Measurements from ENCODE around the gene PFKFB2.

Gene PFKFB2

DNA sequence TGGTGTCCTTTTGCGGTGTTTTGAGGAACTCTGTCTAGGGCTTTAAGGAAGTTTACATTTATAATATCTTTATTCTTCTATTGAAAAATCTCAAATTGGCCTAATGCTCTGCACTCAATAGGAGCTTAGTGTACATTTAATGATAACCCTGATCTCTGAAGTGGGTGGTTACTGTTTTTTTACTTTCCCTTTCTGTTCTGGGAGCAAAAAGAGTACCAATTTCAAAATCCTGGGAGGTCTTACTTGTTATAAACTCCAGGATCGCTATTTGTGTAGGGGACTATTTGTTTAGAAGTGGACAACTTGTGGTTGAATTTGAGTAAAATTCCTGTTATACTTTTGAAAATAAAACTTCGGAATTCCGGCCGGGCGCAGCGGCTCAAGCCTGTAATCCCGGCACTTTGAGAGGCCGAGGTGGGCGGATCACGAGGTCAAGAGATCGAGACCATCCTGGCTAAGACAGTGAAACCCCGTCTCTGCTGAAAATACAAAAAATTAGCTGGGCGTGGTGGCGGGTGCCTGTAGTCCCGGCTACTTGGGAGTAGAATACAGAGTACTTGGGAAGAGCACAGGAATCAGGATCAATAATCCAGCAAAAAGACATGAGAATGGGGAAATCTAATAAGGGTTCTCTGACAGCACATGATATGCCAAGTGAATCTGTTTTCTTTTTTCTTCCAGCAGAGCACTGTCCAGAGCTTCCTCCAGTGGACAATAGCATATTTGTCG lies 36.7 kb downstream of the PFKFB2 start:
- no peak for DNase-seq (ENCODE audit: low read depth in 2 of 2)

DNA sequence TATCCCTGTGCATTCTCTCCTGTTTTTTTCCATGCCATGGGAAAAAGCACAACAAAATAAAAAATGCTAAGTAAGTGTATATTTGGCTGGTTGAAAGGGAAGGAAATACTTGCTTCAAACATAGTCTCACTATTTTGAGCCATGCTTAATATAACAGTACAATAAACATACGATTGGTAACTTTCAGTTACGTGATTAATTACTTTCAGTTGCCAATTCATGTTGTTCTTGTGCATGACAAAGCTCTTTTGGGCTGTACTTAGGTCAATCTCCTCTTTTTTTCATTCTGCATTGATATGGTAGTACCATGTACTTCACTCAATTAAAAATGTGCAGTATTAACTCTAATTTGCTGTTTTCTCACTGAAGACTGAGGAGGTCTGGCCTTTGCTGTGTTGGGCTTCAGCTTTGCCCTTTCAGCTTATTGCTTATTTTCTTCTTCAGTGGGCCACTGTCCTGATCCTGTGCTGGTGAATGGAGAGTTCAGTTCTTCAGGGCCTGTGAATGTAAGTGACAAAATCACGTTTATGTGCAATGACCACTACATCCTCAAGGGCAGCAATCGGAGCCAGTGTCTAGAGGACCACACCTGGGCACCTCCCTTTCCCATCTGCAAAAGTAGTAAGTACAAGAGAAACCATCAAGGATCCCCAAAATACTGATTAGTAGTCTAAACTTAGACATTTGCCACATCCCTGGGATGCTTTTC lies 38.3 kb downstream of the PFKFB2 start:
- DNase-seq (ENCODE audit: low read depth in 2 of 2) = no peak

DNA sequence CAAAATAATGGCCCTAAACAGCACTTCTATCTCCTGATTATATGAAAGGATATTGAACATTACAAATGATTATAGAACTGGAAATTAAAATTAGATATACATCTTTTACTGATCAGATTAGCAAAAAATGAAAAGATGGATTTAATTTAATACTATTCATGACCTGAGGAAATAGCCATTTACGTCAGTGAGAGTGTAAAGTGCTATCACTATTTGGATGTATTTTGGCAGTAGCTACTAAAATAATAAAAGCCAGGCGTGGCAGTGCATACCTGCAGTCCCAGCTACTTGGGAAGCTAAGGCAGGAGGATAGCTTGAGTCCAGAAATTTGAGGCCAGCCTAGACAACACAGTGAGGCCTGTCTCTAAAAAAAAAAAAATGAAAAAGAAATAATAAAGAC lies 40.9 kb downstream of the PFKFB2 start:
- DNase-seq (ENCODE audit: low read depth in 2 of 2) = no peak

DNA sequence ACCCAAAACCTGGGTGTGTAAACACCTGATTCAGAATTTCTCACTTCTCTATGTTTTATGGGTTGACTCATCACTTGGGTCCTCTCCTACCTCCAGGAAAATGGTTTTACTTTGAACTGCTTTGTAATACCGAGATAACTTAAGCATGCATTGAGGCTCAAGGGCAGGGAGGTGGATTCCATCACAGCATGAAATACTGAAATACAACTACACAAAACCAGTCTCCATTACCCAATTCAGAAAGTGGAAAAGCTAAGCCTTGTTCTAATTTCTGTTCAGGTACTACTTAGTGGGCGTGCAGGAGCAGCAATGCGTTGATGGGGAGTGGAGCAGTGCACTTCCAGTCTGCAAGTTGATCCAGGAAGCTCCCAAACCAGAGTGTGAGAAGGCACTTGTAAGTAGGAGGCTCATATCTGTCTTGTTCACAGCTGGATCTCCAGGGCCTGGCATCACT lies 44.8 kb downstream of the PFKFB2 start:
- no peak for DNase-seq (ENCODE audit: low read depth in 2 of 2)

DNA sequence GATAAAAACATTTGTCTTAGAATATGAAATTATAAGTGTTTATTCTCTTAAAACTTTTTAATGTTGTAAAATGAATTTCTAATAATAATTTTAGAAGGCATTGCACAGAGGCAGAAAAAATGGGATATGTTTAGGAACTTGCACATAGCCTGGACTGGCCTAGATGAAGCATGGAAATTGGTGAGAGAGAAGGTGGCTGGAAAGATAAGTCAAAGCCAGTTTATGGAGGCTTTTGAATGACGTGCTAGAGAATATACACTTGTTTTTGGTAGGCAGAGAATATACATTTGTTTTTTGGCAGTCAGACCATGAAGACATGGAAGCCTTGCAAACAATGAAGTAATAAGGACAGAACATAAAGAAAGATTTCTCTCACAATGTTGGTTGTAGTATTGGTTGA lies 48.6 kb downstream of the PFKFB2 start:
- no peak for DNase-seq (ENCODE audit: low read depth in 2 of 2)

DNA sequence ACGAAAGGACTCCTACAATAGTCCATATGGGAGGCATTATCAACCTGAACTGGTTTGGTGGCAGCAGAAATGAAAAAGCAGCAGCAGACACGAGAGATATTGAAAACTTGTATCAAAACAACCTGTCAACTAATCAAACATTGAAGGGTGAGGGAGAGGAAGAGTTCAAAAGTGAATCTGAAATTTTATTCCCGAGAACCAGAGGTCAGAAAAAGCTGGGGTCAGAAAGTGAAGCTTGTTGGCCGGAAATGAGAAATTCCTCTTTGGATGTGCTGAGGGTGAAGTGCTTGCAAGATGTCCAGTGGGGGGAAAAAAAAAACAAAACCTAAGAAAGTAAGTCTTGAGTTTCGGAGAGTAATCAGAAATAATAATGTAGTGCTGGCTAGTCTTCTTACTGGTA lies 49.1 kb downstream of the PFKFB2 start:
- DNase-seq (ENCODE audit: low read depth in 2 of 2) = no peak

DNA sequence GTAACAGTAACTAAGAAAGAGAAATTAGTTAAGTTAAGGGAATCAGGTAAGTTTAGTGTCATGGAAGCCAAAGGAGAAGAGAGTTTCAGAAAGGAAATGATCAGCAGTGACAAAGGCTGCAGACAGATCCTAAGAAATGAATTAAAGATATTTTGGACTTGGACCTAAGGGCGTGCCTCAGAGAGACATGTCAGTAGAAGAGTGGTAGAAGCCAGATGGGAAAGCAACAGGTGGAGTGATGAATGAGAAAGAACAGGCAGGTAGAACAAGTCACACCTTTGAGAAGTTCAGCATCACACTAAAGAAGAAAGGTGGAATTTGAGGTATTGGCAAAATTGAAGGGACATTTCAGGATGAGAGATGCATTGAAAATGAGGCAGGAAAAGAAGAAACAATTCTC lies 49.6 kb downstream of the PFKFB2 start:
- DNase-seq (ENCODE audit: low read depth in 2 of 2) = no peak

DNA sequence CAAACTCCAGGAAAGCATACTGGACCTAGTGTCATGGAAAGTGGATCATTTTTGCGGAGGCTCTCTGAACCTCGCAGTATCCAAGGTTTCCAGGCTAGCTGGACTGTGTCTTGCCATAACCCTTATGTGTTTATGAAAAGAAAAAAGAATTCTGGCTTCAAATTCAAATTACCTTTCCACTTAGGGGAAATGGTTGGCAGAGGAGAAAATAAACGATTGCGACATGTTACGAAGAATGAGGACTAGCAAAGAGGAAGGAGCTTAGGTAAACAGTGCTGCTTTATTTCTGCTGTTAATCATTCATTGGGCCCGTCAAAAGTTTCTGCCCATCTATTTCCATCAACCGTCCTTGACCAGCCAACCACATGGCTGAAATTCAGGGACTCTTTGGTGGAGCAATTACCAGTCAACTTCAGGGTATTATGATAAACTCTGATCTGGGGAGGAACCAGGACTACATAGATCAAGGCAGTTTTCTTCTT lies 50.9 kb downstream of the PFKFB2 start, which contains the start of gene C4BPA:
C4BPA (plus strand) TSS at position 342 of the 482 bp plus-strand sequence. CDS start 8,793 bp downstream, outside the sequence.
- no peak for DNase-seq (ENCODE audit: low read depth in 2 of 2)

DNA sequence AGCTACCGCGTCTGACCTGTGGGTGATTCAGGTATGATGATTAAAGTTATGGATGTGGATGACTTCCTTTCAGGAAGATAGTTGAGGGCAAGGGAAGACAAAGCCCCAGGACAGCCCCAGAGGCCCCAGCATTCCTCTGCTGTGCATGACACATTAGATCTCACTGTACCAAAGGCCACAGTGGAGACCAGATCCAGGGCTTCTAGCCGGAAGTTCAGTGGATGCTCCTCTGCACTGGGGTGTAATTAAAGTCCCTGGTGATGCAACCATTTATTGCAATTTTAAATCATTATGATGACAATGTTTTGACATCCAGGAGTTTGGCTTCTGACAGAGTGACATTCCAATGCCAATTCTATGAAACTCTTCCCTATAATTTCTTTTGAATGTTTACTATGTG lies 55.9 kb downstream of the PFKFB2 start:
- no peak for DNase-seq (ENCODE audit: low read depth in 2 of 2)

DNA sequence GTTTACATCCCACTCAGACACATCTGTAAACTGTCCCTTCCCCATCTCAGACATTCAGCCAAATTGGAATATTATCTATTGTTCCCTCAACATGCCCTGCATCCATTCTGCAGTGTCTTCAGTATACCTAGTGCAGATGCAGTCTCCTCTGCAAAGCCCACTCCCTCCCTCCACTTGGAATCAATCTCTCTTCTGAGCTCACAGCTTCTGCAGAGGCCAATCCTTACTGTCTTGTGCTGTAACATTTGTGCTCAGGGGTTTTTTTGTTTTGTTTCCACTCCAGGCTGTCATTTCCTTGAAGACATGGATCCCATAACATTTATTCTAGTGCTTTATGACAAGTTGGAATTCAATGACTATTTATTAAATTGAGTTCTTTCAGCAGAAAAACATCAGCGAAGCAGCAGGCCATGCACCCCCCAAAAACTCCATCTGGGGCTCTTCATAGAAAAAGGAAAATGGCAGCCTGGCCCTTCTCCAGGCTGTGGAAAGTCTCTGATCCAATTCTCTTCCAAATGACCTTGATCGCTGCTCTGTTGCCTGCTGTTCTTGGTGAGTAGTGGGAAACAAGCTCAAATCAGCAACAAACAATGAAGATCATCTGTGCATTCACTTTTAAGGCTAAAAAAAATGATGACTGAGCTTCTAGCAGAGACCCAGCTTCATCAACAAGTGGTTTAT lies 59.7 kb downstream of the PFKFB2 start:
- DNase-seq (ENCODE audit: low read depth in 2 of 2) = no peak

DNA sequence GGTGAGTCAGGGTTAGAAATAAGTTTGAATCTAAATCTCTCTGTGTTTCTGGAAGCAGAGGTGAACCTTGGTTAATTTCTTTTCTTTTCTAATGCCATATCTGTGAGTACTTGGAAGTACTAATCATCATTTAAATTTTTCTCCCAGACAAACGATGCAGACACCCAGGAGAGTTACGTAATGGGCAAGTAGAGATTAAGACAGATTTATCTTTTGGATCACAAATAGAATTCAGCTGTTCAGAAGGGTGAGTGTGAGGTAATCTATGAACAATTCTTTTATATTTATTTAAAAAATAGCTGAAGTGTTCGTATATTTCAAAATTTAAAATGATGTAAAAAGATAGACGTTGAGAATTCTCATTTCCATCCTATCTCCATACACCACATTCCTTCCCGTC lies 62.2 kb downstream of the PFKFB2 start:
- no peak for DNase-seq (ENCODE audit: low read depth in 2 of 2)

DNA sequence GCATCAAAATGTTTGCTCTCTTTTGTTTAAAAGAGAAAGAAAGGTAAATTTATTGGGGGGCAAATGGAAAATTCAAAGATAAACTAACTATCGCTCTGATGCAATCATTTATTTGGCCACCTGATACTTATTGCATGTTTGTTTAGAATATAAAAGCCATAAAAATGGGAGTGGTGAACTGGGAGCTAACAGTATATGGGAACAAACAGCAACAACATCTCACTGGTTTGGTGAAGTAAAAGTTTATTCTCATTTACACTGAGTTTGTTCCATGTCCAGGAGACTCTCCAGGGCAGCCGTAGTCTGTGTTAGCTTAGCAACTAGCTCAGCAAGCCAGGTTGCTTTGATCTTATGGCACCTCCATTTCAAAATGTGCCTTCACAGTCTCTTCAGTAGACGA lies 71.3 kb downstream of the PFKFB2 start:
- DNase-seq (ENCODE audit: low read depth in 2 of 2) = no peak

DNA sequence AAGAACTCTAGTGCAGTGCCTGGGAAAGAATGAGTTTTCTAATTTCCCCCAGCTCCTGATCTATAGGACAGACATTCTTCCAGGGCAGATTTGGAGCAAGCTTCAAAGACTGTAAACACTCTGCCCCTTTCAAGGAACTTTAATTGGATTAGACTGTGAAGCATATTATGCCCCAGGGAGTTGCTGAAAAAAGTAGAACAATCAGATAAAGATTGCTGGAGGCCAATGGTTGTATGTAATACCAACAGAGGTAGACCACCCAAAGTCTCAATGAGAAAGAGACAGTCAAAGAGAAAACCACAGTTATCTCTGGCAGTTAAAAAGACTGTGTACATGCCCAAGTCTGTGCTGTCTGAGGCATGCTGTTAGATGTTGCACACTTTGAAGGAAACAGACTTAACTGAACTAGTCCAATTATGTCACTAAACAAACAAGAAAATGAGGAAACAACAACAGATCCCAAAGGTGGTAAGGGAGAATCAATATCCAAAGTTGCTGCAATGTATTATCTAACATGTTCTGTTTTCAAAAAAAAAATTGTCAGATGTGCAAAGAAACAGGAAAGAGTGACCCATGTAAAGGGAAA lies 75.4 kb downstream of the PFKFB2 start:
- DNase-seq (ENCODE audit: low read depth in 2 of 2) = no peak

DNA sequence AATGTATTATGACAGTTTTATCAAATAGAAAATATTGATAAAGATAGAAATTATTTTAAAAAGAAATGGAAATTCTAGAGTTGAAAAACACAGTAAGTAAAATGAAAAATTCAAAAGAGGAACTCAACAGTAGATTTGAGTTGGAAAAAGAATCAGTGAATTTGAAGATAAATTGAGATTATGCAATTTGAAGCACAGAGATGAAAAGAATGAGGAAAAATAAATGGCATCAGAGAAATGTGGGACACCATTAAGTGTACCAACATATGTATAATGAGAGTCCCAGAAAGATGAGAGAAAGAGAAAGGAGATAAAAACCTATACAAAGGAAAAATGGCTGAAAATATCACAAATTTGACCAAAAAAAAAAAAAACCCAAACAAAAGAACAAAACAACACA lies 76.0 kb downstream of the PFKFB2 start:
- no peak for DNase-seq (ENCODE audit: low read depth in 2 of 2)

All from stimulated activated CD8-positive, alpha-beta memory T cell treated with anti-CD3 and anti-CD28 coated beads, Interleukin-7, amount 100 ng/mL, for 1 hour (primary cell).